Measurements from ENCODE around the gene TBL1XR1. TPM values are rescaled to one million over a fixed set of nuclear protein-coding genes. Genes with fewer than 3 reads are reported as not detected.

The TBL1XR1 gene
- total and polyA plus RNA-seq, 2 of the 13 experiments (the other 11 are each of a cell fraction or from before 2014, with no cell fraction given): 57.7 to 62.5 TPM

DNA sequence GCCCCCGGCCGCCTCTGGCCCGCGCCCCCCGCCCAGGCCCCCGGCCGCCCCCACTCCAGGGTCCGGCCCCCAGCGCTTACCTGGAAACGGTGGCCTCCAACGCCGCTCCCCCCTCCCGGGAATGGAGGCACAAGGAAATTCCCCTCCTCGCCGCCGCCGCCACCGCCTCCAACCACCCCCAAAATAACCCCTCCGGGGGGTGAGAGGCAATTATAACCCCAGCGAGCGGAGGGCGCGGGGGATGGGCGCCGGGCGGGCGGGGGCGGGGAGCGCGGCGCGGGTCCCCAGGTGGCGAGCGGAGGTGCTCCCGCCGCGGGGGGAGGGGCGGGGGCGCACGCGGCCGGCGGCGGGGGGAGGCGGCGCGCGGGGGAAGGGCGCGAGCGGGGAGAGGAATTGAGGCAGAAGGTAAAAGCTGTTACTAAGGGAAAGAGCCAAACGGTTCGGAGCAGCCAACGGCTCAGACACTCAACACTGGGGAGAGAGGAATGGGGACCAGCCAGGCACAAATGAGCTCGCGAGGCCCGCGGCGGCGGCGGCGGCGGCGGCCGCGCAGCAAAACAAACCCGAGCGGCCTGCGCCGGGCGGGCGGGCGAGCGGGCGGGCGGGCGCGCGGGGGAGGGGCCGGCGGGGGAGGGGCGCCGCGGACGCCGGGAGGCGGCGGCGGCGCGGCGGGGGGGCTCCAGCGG, at the start of gene TBL1XR1 (continued):
- TF ChIP-seq, protein P1, sequence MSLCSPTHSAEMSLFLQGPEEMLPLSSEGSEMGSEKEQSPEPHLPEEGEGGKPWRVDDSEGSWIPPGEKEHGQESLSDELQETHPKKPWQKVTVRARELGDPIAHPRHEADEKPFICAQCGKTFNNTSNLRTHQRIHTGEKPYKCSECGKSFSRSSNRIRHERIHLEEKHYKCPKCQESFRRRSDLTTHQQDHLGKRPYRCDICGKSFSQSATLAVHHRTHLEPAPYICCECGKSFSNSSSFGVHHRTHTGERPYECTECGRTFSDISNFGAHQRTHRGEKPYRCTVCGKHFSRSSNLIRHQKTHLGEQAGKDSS (CRISPR knock-in tag; IDR thresholded peaks at IDR 0.05; ENCODE audit: borderline replicate concordance, low read depth): no peak
- TF ChIP-seq, protein P2, sequence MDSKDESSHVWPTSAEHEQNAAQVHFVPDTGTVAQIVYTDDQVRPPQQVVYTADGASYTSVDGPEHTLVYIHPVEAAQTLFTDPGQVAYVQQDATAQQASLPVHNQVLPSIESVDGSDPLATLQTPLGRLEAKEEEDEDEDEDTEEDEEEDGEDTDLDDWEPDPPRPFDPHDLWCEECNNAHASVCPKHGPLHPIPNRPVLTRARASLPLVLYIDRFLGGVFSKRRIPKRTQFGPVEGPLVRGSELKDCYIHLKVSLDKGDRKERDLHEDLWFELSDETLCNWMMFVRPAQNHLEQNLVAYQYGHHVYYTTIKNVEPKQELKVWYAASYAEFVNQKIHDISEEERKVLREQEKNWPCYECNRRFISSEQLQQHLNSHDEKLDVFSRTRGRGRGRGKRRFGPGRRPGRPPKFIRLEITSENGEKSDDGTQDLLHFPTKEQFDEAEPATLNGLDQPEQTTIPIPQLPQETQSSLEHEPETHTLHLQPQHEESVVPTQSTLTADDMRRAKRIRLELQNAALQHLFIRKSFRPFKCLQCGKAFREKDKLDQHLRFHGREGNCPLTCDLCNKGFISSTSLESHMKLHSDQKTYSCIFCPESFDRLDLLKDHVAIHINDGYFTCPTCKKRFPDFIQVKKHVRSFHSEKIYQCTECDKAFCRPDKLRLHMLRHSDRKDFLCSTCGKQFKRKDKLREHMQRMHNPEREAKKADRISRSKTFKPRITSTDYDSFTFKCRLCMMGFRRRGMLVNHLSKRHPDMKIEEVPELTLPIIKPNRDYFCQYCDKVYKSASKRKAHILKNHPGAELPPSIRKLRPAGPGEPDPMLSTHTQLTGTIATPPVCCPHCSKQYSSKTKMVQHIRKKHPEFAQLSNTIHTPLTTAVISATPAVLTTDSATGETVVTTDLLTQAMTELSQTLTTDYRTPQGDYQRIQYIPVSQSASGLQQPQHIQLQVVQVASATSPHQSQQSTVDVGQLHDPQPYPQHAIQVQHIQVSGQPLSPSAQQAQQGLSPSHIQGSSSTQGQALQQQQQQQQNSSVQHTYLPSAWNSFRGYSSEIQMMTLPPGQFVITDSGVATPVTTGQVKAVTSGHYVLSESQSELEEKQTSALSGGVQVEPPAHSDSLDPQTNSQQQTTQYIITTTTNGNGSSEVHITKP (CRISPR knock-in tag; IDR thresholded peaks at IDR 0.05; ENCODE audit: low read depth): no peak
- 0 out of 2 replicates have a peak, but pooled peaks have one; percentile 35 for TF ChIP-seq MAZ (IDR thresholded peaks at IDR 0.05; ENCODE audit: borderline replicate concordance, low read depth, low read length)
- peak; percentile 3; the same call in 1 of the 2 replicates for TF ChIP-seq MAZ (CRISPR knock-in tag; IDR thresholded peaks at IDR 0.05; ENCODE audit: low read depth)
- TF ChIP-seq ZNF761 (CRISPR knock-in tag; conservative IDR thresholded peaks at IDR 0.05): 0 out of 2 replicates have a peak, but pooled peaks have one; percentile 51
- TF ChIP-seq PCBP1 (IDR thresholded peaks at IDR 0.05; ENCODE audit: borderline replicate concordance, low read depth, low read length): 0 out of 2 replicates have a peak, but pooled peaks have one; percentile 17
- TF ChIP-seq, protein P3, sequence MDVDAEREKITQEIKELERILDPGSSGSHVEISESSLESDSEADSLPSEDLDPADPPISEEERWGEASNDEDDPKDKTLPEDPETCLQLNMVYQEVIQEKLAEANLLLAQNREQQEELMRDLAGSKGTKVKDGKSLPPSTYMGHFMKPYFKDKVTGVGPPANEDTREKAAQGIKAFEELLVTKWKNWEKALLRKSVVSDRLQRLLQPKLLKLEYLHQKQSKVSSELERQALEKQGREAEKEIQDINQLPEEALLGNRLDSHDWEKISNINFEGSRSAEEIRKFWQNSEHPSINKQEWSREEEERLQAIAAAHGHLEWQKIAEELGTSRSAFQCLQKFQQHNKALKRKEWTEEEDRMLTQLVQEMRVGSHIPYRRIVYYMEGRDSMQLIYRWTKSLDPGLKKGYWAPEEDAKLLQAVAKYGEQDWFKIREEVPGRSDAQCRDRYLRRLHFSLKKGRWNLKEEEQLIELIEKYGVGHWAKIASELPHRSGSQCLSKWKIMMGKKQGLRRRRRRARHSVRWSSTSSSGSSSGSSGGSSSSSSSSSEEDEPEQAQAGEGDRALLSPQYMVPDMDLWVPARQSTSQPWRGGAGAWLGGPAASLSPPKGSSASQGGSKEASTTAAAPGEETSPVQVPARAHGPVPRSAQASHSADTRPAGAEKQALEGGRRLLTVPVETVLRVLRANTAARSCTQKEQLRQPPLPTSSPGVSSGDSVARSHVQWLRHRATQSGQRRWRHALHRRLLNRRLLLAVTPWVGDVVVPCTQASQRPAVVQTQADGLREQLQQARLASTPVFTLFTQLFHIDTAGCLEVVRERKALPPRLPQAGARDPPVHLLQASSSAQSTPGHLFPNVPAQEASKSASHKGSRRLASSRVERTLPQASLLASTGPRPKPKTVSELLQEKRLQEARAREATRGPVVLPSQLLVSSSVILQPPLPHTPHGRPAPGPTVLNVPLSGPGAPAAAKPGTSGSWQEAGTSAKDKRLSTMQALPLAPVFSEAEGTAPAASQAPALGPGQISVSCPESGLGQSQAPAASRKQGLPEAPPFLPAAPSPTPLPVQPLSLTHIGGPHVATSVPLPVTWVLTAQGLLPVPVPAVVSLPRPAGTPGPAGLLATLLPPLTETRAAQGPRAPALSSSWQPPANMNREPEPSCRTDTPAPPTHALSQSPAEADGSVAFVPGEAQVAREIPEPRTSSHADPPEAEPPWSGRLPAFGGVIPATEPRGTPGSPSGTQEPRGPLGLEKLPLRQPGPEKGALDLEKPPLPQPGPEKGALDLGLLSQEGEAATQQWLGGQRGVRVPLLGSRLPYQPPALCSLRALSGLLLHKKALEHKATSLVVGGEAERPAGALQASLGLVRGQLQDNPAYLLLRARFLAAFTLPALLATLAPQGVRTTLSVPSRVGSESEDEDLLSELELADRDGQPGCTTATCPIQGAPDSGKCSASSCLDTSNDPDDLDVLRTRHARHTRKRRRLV (CRISPR knock-in tag; IDR thresholded peaks at IDR 0.05): no peak
- TF ChIP-seq ZNF574 (CRISPR knock-in tag; IDR thresholded peaks at IDR 0.05): peak; percentile 51
- no peak for TF ChIP-seq SOX13 (IDR thresholded peaks at IDR 0.05)
- TF ChIP-seq SOX13 (CRISPR knock-in tag; conservative IDR thresholded peaks at IDR 0.05 in 1 of 2, IDR thresholded peaks at IDR 0.05 in 1 of 2): peak in 1 of 2 experiments; percentile 37; a peak in 1 of 4 replicates
- TF ChIP-seq FOXA3 (CRISPR knock-in tag; IDR thresholded peaks at IDR 0.05): peak; percentile 36; the same call in 1 of the 2 replicates
- peak; percentile 44; the same call in 1 of the 2 replicates for TF ChIP-seq RFX5 (IDR thresholded peaks at IDR 0.05; ENCODE audit: low read depth, low read length)
- TF ChIP-seq MIER3 (CRISPR knock-in tag; IDR thresholded peaks at IDR 0.05; ENCODE audit: borderline replicate concordance): no peak
- no peak for TF ChIP-seq NONO (IDR thresholded peaks at IDR 0.05)
- peak; percentile 17; the same call in 1 of the 2 replicates for TF ChIP-seq NONO (CRISPR knock-in tag; conservative IDR thresholded peaks at IDR 0.05)
- no peak for TF ChIP-seq CCAR2 (optimal IDR thresholded peaks at IDR 0.05; ENCODE audit: low read depth, low read length)
